Colonic mucosa (tissue), 4 donors: ENCODE results near the gene PSMC4. TPM values are rescaled to one million over a fixed set of nuclear protein-coding genes. Genes with fewer than 3 reads are reported as not detected.

Experiments
- DNase-seq: peaks from one replicate; pipeline ENCODE4 v3.0.0-alpha.2; 2020
- H3K27ac ChIP-seq: fragments of 200-600 bp; one replicate; pipeline ENCODE4 v1.8.0; 2021
- H3K27me3 ChIP-seq: fragments of 200-600 bp; one replicate; pipeline ENCODE4 v1.8.0; 2021
- H3K36me3 ChIP-seq: fragments of 200-600 bp; one replicate; pipeline ENCODE4 v1.8.0; 2021
- H3K4me1 ChIP-seq: fragments of 200-600 bp; one replicate; pipeline ENCODE4 v1.8.0; 2021; ENCODE audit warnings: mild to moderate bottlenecking
- H3K4me3 ChIP-seq: fragments of 200-600 bp; one replicate; pipeline ENCODE4 v1.8.0; 2021
- H3K9ac ChIP-seq, 2 donors: one replicate each; pipeline ENCODE4 v1.7.0; 2013; ENCODE audit warnings: control low read depth in 2 of 2, low read depth in 2 of 2, low read length in 2 of 2
- H3K9me3 ChIP-seq: fragments of 200-600 bp; one replicate; pipeline ENCODE4 v1.8.0; 2021
- intact Hi-C: fragments of 100-400 bp; cut with DNase I; formaldehyde crosslinking; loops from one replicate; pipeline ENCODE4 v1.14.1; 2022
- total RNA-seq, 2 donors: library from RNA; stranded (reverse); fragmentation: NEBNext Ultra II Directional in 1 of 2; extraction: Animal tissue kit (Norgen Biotek cat#: 25700) in 1 of 2; gene quantifications; one replicate each; pipeline ENCODE4 v1.2.1, GENCODE V29; 2021
- TF ChIP-seq, protein P1 (sequence below): fragments of 200-600 bp; IDR thresholded peaks from one replicate; pipeline ENCODE4 v1.8.0; 2022; ENCODE audit warnings: antibody characterized with exemption, mild to moderate bottlenecking
- donor health status: healthy.
- donor health status: DM: no; HTN: no; CAD: no.
- donor health status: DM: no; HTN: no; CAD: no.

PSMC4 gene
- total RNA-seq, 2 donors from 2014 or later: 87.3 to 143 TPM

DNA sequence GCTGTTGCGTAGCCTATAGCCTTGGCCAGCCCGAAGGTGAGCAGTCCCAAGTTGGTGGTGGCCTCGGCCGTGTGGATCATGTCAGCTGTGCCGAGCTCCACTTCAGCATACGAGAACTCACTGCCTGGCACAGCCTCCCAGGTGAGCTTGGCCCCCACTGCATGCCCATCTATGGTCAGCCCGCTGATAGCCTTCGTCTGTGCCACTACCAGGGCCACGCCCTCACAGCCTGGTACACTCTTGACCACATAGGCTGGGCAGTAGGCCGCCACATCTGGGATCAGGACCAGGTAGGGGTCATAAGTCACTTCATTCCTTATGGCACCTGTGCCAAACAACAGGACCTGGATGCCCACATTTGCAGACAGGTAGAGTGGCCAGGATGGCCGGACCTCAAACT is 43.9 kb upstream of the PSMC4 start:
- no peak overlapping the region for H3K9ac ChIP-seq
- no peak overlapping the region for H3K27ac ChIP-seq
- no peaks in the 10 kb centered on the region for H3K27me3 ChIP-seq
- H3K36me3 ChIP-seq: no peaks in the 10 kb centered on the region
- H3K4me3 ChIP-seq: no peak overlapping the region
- no peaks in the 10 kb centered on the region for H3K9me3 ChIP-seq
- TF ChIP-seq, protein P1, sequence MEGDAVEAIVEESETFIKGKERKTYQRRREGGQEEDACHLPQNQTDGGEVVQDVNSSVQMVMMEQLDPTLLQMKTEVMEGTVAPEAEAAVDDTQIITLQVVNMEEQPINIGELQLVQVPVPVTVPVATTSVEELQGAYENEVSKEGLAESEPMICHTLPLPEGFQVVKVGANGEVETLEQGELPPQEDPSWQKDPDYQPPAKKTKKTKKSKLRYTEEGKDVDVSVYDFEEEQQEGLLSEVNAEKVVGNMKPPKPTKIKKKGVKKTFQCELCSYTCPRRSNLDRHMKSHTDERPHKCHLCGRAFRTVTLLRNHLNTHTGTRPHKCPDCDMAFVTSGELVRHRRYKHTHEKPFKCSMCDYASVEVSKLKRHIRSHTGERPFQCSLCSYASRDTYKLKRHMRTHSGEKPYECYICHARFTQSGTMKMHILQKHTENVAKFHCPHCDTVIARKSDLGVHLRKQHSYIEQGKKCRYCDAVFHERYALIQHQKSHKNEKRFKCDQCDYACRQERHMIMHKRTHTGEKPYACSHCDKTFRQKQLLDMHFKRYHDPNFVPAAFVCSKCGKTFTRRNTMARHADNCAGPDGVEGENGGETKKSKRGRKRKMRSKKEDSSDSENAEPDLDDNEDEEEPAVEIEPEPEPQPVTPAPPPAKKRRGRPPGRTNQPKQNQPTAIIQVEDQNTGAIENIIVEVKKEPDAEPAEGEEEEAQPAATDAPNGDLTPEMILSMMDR: no peak
- peak; percentile 16 for DNase-seq
- intact Hi-C loops: no loop called here
- H3K4me1 ChIP-seq: no peaks in the 10 kb centered on the region

DNA sequence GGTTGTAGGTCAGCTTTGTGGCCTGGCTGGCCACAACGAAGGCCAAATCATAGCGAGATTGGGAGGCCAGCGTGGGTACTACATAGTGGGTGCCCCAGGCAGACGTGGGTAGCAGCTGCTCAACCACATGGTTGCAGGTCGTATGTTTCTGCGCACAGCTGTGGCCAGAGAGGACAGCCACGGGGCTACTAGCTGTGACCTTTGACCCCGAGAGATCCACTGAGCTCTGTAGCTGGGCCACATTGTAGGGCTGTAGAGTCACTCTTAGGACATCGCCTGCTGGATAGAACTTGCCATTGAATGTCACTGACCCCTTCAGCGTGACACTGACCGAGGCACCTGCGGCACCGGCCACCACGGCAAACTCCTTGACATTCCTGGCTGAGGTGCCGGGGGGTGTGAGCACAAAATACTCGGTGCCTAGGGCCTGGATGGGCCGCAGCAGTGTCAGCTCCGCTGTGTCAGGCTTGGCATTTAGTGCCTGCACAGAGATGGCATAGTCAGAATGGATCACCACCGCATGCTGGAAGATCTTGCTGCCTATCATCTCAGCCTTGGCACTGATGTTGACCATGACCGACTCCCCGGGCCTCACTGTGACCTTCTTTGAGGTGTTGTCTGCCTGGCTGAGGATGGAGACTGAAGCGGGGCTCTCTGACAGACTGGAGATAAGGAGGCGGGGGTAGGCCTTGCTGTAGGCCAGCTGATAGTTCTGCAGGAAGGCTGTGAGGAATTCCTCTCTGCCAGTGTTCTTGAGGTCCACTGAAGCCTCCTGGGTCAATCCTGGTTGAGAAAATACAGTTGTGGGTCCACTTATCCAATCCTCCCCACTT is 43.2 kb upstream of the PSMC4 start:
- H3K4me3 ChIP-seq: no peak overlapping the region
- H3K36me3 ChIP-seq: no peaks in the 10 kb centered on the region
- intact Hi-C loops: no loop called here
- H3K27ac ChIP-seq: no peak overlapping the region
- TF ChIP-seq, protein P1: no peak
- H3K9ac ChIP-seq: no peak overlapping the region
- H3K27me3 ChIP-seq: no peaks in the 10 kb centered on the region
- no peaks in the 10 kb centered on the region for H3K4me1 ChIP-seq
- DNase-seq: peak; percentile 15
- no peaks in the 10 kb centered on the region for H3K9me3 ChIP-seq

DNA sequence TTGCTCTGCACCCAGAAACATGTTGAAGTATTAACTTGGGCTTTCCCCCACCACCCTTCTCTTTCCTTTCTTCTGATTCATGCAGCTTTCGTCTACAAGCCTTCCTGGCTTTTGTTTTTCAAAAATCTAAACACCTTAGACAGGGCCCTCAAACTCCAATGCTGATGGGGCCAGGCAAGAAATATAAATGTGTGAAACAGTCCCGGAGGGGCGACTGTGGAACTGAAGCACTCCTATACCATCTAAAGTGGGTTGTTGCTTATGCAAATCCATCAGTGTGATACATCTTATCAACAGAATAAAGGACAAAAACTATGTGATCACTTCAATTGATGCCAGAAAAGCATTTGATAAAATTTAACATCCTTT is 42.6 kb upstream of the PSMC4 start:
- TF ChIP-seq, protein P1: no peak
- DNase-seq: no peak
- no peak overlapping the region for H3K9ac ChIP-seq

DNA sequence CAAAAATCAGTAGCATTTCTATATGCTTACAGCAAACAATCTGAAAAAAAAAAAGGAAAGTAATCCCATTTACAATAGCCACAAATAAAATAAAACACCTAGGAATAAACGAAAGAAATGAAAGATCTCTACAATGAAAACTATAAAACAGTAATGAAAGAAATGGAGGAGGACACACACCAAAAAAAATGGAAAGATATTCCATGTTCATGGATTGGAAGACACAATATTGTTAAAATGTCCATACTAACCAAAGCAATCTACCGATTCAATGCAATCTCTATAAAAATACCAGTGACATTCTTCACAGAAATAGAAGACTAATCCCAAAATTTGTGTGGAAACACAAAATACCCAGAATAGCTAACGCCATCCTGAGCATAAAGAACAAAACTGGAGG is 41.2 kb upstream of the PSMC4 start:
- Histone ChIP-seq H3K27ac (no peak overlapping the region), H3K36me3 (no peaks in the 10 kb centered on the region), H3K9ac (no peak overlapping the region), H3K4me1 (no peaks in the 10 kb centered on the region), H3K27me3 (no peaks in the 10 kb centered on the region), H3K9me3 (no peaks in the 10 kb centered on the region), H3K4me3 (no peak overlapping the region)
- TF ChIP-seq, protein P1: no peak
- intact Hi-C loops: no loop called here
- DNase-seq: no peak

More for the DNA sequence above, 42.6 kb upstream of the PSMC4 start:
- H3K4me3 ChIP-seq: no peak overlapping the region
- intact Hi-C loops: no loop called here
- no peaks in the 10 kb centered on the region for H3K27me3 ChIP-seq
- no peaks in the 10 kb centered on the region for H3K36me3 ChIP-seq
- no peak overlapping the region for H3K27ac ChIP-seq
- H3K4me1 ChIP-seq: no peaks in the 10 kb centered on the region
- no peaks in the 10 kb centered on the region for H3K9me3 ChIP-seq

DNA sequence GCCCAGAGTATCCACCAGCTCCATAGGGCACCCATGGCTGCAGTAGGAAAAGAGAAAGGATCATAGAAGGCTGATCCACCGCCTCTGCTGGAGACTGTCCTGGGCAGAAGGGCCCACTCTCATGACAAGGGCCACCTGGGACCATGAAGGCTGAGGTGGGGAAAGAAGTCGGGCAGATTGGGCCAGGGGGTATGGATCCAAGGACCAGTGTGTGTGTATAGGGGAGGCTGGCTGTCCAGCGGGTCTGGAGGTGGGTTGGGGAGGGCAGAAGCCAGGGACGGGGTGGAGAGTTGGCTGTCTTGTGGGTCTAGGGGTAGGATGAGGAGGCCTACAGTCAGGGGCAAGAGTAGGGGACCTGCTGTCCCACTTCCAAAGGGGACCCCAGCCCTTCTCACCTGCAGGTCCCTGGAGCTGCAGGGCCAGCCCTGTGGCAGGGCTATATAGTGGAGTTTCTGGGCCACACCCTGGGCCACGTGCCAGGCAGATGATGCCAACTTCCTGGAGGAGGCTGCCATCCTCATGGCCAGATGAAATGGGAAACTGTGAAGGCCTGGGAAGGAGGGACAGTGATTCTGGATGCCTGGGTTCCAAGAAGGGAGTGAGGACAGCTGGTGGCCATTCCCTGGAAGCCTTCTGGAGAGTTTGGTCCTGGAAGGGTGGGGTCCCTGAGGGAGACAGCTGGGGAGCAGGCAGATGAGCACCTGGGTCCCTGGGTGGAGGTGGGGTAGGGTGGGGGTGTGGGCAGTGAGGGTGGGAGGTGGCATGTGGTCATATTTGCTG is 36.2 kb upstream of the PSMC4 start, which contains the start of gene FCGBP:
Gene FCGBP, minus strand, starts transcription at position 51 of the 780 bp plus-strand sequence.
- TF ChIP-seq, protein P1: no peak
- H3K4me3 ChIP-seq: peak within 1 kb of the TSS; percentile 19
- peaks cover 8% of the 10 kb centered on the region for H3K4me1 ChIP-seq
- H3K27me3 ChIP-seq: no peaks in the 10 kb centered on the region
- no peaks in the 10 kb centered on the region for H3K36me3 ChIP-seq
- H3K9ac ChIP-seq: peak within 1 kb of the TSS; percentile 26 to 71
- H3K27ac ChIP-seq: peak within 1 kb of the TSS; percentile 7
- no peaks in the 10 kb centered on the region for H3K9me3 ChIP-seq
- peak; percentile 91 for DNase-seq
- intact Hi-C loops: no loop called here
